ENCODE measurements around the gene MESP2. TPM values are rescaled to one million over a fixed set of nuclear protein-coding genes. Genes with fewer than 3 reads are reported as not detected.

The MESP2 gene
- polyA plus RNA-seq, 1 donor = 0.22 TPM

DNA sequence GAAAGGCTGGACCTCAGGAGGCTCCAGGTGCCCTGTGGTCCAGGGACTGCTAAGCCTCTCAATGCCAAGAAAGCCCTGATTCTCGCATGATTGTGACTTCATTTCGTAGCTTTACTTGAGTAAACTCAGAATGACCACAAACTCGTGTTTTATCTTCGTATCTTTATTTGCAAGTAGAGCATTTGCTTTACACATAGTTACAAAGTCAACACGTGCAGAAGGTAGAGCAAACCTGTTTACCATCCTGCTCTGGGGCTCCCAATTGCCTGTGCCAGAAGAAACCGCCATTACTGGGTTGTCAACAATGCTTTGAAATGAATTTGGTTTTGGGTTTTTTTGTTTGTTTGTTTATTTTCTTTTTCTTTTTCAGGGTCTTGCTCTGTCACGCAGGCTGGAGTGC is 19.2 kb upstream of the MESP2 start:
- no peak for DNase-seq

DNA sequence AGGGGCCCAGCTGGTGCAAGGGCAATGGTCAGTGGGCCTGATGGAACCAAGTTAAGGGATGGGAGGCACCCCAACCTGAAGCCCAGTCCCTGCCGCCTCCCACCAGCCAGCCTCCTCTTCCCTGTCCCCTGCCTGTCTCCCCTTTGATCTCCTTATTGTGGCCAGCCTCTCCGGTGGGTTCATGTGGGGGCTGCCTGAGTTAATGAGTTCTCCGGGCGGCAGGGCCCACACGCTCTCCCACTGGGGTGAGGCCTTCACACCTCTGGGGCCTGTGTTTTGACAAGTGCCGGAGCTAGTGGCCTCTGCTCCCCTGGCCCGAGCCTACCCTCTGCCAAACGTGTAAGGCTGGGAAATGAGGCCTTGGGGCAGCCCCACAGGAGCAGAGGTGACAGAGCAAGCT is 17.8 kb upstream of the MESP2 start:
- no peak for DNase-seq

DNA sequence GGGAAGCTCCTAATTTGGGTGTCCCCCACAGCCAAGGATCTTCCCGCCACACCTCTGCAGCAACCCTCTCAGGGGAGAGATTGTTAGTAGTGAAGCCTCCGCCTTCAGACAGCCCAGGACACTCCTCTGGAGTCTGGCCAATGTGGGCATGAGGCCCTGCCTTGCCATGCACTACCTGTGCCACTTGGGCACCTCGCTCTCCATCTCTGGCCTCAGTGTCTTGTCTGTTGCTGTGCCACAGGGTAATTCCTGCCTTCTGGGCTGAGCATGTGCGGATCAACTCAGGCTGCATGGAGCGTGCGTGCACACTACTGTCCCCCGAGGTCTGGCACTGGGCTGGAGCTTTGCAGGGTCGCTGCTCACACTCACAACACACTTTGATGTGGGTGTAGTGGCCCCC is 17.2 kb upstream of the MESP2 start:
- no peak for DNase-seq

DNA sequence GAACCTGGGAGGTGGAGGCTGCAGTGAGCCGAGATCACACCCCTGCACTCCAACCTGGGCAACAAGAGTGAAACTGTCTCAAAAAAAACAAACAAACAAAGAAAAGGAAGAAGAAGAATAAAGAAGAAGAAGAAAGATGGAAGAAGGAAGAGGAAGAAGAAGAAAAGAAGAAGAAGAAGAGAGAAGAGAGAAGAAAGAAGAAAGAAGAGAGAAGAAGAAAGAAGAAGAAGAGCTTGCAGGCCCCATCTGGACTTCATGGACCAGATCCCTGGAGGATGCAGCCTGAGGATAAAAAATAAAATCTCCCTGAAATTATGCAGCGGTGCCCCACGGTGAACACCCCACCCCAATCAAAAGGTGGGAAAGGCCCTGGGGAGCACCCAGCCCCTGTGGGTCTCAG is 16.3 kb upstream of the MESP2 start:
- no peak for DNase-seq

- peak; percentile 56 for DNase-seq
These were observed 15.7 kb upstream of the MESP2 start for GRCh38 chr15:89760303-89761008.

- no peak for DNase-seq
These were observed 14.9 kb upstream of the MESP2 start for GRCh38 chr15:89761009-89761831.

GRCh38 chr15:89761929-89762328 is 14.2 kb upstream of the MESP2 start:
- DNase-seq = no peak

DNA sequence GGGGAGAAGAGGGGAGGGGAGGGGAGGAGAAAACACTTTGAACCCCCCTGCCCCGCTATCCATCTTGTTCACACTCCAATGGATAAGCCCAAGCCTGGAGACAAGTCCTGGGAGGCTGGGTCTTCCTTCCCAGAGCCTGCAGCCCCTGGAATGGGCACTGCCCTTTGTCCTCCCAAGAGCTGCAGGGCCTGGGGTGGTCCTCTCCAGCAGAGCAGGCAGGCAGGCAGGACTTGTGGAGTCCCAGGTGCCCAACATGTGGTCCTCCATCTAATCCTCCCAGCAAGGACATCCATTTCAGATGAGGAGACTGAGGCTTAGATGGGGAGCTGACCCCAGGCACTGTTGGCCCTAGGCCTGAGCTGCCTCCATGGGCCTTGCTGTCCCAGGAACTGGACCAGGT is 10.4 kb upstream of the MESP2 start:
- DNase-seq = no peak

- no peak for DNase-seq
These were observed 9.5 kb upstream of the MESP2 start for GRCh38 chr15:89766357-89767311.

GRCh38 chr15:89767411-89767915 is 8.7 kb upstream of the MESP2 start:
- DNase-seq = no peak

DNA sequence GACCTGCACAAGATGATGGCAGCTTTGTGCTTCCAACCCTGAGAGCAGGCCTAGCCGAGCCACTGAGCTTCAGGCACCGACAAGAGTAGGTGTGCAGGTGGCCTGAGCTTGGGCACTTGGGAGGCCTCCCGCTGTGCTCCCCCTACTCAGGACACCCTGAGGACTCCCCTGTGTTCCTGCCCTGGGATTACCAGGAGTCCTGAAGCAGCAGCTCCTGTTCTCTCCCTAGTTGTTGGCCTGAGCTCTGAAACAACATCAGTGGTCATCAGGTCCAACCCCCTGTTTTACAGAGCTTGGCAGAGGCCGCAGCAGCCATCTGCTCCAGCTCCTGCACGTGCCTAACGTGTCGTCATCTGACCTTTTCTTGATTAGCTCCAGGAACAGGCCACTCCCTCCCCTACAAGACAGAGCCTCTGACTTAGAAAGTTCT is 8.0 kb upstream of the MESP2 start:
- DNase-seq = peak; percentile 60

- no peak for DNase-seq
These were observed 6.8 kb upstream of the MESP2 start for GRCh38 chr15:89769366-89769765.

DNA sequence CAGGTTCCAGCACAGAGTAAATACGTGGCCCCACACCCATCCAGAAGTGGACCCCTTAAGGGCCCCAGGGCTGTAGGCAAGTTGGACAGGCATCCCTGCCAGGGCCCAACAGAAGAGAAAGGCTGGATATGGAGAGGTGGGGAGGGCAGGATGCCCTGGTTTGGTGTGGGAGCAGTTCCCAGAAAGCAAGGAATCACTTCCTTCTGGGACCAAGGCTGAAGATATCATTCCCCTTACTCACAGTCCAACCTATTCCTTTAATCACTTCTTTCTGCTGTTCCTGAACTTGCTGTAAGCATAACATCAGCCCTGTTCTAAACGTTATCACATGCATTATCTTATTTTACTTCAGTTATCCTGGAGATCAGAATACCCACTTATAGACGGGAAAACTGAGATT is 6.1 kb upstream of the MESP2 start:
- DNase-seq = no peak

GRCh38 chr15:89772932-89773583 is 3.1 kb upstream of the MESP2 start:
- DNase-seq = no peak

- no peak for DNase-seq
These were observed 1.6 kb upstream of the MESP2 start for GRCh38 chr15:89774492-89774891.

GRCh38 chr15:89775815-89776214 is 317 bp upstream of the MESP2 start:
- DNase-seq = no peak

GRCh38 chr15:89777073-89777751 is 1.1 kb downstream of the MESP2 start:
- no peak for DNase-seq

DNA sequence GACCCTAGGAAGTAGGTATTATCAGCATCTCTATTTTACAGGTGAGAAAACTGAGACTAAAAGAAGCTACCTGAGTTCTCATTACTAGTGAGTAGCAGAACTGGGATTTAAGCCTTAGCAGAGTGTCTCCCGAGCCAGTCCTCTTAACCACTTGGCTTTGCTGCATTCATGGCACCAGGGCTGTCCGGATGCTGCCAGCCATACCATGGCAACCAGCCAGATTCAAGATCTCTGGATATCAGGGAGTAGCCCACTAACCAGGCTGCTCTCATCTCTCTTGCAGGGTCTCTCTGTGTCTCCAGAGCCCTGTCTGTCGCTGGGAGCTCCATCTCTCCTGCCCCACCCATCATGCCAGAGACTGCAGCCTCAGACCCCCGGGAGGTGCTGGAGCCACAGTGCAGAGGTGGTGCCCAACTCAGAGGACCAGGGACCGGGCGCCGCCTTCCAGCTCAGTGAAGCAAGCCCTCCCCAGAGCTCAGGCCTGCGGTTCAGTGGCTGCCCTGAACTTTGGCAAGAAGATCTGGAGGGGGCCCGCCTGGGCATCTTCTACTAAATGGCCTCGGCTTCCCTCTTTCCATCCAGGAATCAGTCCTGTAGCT is 1.7 kb downstream of the MESP2 start:
- DNase-seq = no peak

- no peak for DNase-seq
These were observed 2.7 kb downstream of the MESP2 start for GRCh38 chr15:89778861-89779260.

DNA sequence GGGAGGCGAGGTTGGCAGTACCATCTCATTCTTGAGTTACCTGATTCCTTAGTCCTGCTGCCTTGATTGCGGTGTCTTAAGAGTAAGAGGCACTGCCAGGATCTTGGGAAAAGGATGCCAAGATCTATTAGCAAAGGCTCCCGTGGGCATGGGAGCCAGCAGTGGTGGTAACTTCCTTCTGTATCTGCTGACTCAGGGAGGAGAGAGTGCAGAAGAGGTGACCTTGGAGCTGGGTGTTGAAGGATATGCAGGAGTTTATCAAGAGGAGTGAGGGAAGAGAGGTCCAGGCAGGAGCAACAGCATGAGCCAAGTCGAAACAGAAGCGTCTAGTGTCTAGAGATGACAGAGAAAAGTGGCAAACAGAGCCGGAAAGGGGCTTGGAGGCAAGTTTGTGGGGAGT is 4.5 kb downstream of the MESP2 start:
- no peak for DNase-seq

GRCh38 chr15:89781055-89781454 is 4.9 kb downstream of the MESP2 start:
- DNase-seq = no peak
